Hepatocyte (in vitro differentiated cells): ENCODE data around the gene TM9SF2. TPM values are rescaled to one million over a fixed set of nuclear protein-coding genes. Genes with fewer than 3 reads are reported as not detected.

ENCODE experiments used
- DNase-seq: peaks from one replicate; pipeline ENCODE4 v3.0.0-alpha.2; 2016; ENCODE audit warnings: low spot score
- H2AFZ ChIP-seq: fragments of 200-600 bp; sonication (generic); 2 replicates; pipeline ENCODE4 v1.6.0; 2016; ENCODE audit warnings: antibody characterized with exemption, mild to moderate bottlenecking
- H3K27ac ChIP-seq: fragments of 200-600 bp; sonication (generic); 2 replicates; pipeline ENCODE4 v1.5.1; 2016; ENCODE audit warnings: mild to moderate bottlenecking
- H3K27me3 ChIP-seq: fragments of 200-600 bp; sonication (generic); 2 replicates; pipeline ENCODE4 v1.6.1; 2016
- H3K36me3 ChIP-seq: fragments of 200-600 bp; sonication (generic); replicated peaks from 2 replicates; pipeline ENCODE4 v1.5.1; 2016; ENCODE audit warnings: low read depth; ENCODE audit not compliant: insufficient read depth
- H3K4me1 ChIP-seq: fragments of 200-600 bp; sonication (generic); 2 replicates; pipeline ENCODE4 v1.5.1; 2016; ENCODE audit warnings: mild to moderate bottlenecking, moderate library complexity; ENCODE audit not compliant: insufficient read depth
- H3K4me2 ChIP-seq: fragments of 200-600 bp; sonication (generic); 2 replicates; pipeline ENCODE4 v1.6.0; 2016
- H3K4me3 ChIP-seq: fragments of 200-600 bp; sonication (generic); 2 replicates; pipeline ENCODE4 v1.5.1; 2016; ENCODE audit warnings: mild to moderate bottlenecking
- H3K79me2 ChIP-seq: fragments of 200-600 bp; sonication (generic); 2 replicates; pipeline ENCODE4 v1.6.0; 2017; ENCODE audit warnings: mild to moderate bottlenecking
- H3K9me2 ChIP-seq: fragments of 200-600 bp; sonication (generic); replicated peaks from 2 replicates; pipeline ENCODE4 v1.6.0; 2017; ENCODE audit warnings: mild to moderate bottlenecking; ENCODE audit not compliant: insufficient read depth
- H3K9me3 ChIP-seq: fragments of 200-600 bp; sonication (generic); 2 replicates; pipeline ENCODE4 v1.5.1; 2016; ENCODE audit warnings: low read depth, mild to moderate bottlenecking
- H4K20me1 ChIP-seq: fragments of 200-600 bp; sonication (generic); 2 replicates; pipeline ENCODE4 v1.6.0; 2016; ENCODE audit warnings: mild to moderate bottlenecking; ENCODE audit not compliant: insufficient read depth, poor library complexity, severe bottlenecking
- EZH2 ChIP-seq: fragments of 200-600 bp; sonication (generic); IDR thresholded peaks from 2 replicates; pipeline ENCODE4 v1.6.1; 2016; ENCODE audit warnings: antibody characterized with exemption, mild to moderate bottlenecking, borderline replicate concordance
- EZH2phosphoT487 ChIP-seq: fragments of 200-600 bp; sonication (generic); IDR thresholded peaks from one replicate; pipeline ENCODE4 v1.6.1; 2018; ENCODE audit warnings: antibody characterized with exemption, mild to moderate bottlenecking, low read depth, moderate library complexity; ENCODE audit not compliant: unreplicated experiment, severe bottlenecking
- WGBS: methylation state at CpG from one replicate; pipeline ENCODE4 v1.1.6; 2016; ENCODE audit warnings: low lambda C conversion rate; ENCODE audit errors: missing lambda C conversion rate; 5-methylcytosine and 5-hydroxymethylcytosine counted together
- polyA plus RNA-seq: library from polyadenylated mRNA; unstranded; fragments of >200 nt; fragmentation: Nextera tagmentation; extraction: Ambion mirVana; gene quantifications from 2 replicates; pipeline ENCODE4 v1.2.1, GENCODE V29; 2016
- total RNA-seq: library from RNA; depleted of rRNA; stranded (reverse); fragments of >200 nt; gene quantifications from 2 replicates; pipeline ENCODE4 v1.2.3, GENCODE V29; 2014
- TF ChIP-seq, protein P1 (sequence below): fragments of 200-600 bp; sonication (generic); IDR thresholded peaks from 2 replicates; pipeline ENCODE4 v1.5.1; 2016; ENCODE audit warnings: antibody characterized with exemption, mild to moderate bottlenecking; ENCODE audit not compliant: poor library complexity

TM9SF2 gene
- total and polyA plus RNA-seq, 2 experiments from 2014 or later, result 184 to 280 TPM

DNA sequence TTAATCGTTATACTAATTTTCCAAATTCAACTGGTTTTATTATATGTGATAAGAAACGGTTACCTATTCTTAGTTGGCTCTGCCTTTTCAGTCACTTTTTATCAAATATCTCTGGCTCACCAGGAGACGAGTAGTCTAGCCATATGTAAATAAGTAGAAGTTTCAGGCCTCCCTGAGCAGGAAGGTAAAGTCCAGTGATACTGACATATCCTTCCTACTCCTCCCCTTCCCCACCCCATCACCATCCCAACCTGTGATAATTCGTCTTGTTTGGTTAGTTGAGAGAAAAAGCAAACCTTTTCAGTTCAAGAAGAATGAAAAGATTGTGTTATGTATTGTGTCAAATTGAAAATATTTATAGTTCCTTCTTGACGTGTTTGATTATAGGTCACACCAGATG is 53.9 kb downstream of the TM9SF2 start:
- 64% methylated on average over 5 of the region's 5 CpGs for WGBS
- H3K4me3 ChIP-seq, result no peak overlapping the region
- H3K4me1 ChIP-seq, result peaks cover 8% of the 10 kb centered on the region
- H3K36me3 ChIP-seq, result peaks cover 4% of the 10 kb centered on the region
- no peaks in the 10 kb centered on the region for H3K27me3 ChIP-seq
- no peaks in the 10 kb centered on the region for H3K9me3 ChIP-seq
- peaks cover 2% of the 10 kb centered on the region for H3K79me2 ChIP-seq
- H2AFZ ChIP-seq, result no peak overlapping the region
- H3K27ac ChIP-seq, result peak overlapping the region; percentile 57
- H3K4me2 ChIP-seq, result no peak overlapping the region
- TF ChIP-seq EZH2 (no peak), EZH2phosphoT487 (no peak)
- TF ChIP-seq, protein P1, sequence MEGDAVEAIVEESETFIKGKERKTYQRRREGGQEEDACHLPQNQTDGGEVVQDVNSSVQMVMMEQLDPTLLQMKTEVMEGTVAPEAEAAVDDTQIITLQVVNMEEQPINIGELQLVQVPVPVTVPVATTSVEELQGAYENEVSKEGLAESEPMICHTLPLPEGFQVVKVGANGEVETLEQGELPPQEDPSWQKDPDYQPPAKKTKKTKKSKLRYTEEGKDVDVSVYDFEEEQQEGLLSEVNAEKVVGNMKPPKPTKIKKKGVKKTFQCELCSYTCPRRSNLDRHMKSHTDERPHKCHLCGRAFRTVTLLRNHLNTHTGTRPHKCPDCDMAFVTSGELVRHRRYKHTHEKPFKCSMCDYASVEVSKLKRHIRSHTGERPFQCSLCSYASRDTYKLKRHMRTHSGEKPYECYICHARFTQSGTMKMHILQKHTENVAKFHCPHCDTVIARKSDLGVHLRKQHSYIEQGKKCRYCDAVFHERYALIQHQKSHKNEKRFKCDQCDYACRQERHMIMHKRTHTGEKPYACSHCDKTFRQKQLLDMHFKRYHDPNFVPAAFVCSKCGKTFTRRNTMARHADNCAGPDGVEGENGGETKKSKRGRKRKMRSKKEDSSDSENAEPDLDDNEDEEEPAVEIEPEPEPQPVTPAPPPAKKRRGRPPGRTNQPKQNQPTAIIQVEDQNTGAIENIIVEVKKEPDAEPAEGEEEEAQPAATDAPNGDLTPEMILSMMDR, result no peak
- H4K20me1 ChIP-seq, result no peaks in the 10 kb centered on the region
- peak; percentile 39 for DNase-seq
- no peaks in the 10 kb centered on the region for H3K9me2 ChIP-seq

DNA sequence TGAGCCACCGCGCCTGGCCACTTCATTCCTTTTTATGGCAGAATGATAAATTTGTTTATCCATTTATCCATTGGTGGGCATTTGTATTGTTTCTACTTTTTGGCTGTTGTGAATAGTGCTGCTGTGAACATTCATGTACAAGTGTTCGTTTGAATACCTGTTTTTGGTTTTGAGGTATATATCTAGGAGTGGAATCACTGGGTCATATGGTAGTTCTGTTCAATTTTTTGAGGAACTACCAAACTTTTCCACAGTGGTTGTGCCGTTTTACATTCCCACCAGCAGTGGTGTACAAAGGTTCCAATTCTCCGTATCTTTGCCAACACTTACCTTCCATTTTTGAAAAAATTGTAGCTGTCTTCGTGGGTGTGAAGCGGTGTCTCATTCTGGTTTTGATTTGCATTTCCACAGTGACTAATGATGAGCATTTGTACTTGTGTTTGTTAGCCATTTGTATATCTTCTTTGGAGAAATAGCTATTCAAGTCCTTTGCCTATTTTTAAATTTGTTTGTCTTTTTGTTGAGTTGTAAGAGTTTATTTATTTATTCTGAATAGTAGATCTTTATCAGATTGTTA is 55.7 kb downstream of the TM9SF2 start:
- H3K4me1 ChIP-seq, result peaks cover 8% of the 10 kb centered on the region
- H3K9me2 ChIP-seq, result no peaks in the 10 kb centered on the region
- H3K4me2 ChIP-seq, result no peak overlapping the region
- H3K79me2 ChIP-seq, result peaks cover 2% of the 10 kb centered on the region
- TF ChIP-seq EZH2phosphoT487 (no peak), EZH2 (no peak)
- TF ChIP-seq, protein P1, result no peak
- H2AFZ ChIP-seq, result no peak overlapping the region
- H3K9me3 ChIP-seq, result no peaks in the 10 kb centered on the region
- H3K27me3 ChIP-seq, result no peaks in the 10 kb centered on the region
- no peak overlapping the region for H3K4me3 ChIP-seq
- DNase-seq, result no peak
- 98% methylated on average over 7 of the region's 7 CpGs for WGBS
- H3K27ac ChIP-seq, result no peak overlapping the region
- no peaks in the 10 kb centered on the region for H4K20me1 ChIP-seq
- peaks cover 4% of the 10 kb centered on the region for H3K36me3 ChIP-seq

DNA sequence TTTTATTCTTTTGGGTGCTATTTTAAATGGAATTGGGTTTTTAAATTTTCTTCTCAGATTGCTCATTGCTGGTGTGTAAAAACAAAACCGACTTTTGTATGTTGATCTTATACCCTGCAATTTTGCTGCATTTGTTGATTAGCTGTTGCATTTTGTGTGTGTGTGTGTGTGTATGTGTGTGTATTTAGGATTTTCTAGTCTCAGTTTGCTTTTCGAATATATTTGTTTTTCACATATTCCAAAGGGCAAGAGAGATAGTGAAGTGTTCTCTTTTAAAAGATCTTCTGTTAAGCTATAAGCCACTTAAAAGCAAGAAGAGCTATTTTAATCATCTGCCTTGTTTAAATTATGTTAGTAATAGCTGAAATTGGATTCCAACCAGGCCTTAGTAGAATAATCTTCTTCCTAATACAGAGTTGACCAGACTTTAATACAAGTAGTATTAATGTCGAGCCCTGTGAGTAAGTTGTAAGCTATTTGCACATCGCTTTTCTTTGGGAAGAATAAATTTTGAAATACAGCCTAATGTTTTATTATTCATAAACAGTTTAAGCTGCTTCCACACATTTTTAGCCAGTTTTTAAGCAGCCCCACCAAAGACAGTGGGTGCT is 57.4 kb downstream of the TM9SF2 start:
- DNase-seq, result no peak
- no peaks in the 10 kb centered on the region for H4K20me1 ChIP-seq
- peaks cover 8% of the 10 kb centered on the region for H3K4me1 ChIP-seq
- H2AFZ ChIP-seq, result no peak overlapping the region
- no peaks in the 10 kb centered on the region for H3K27me3 ChIP-seq
- H3K4me2 ChIP-seq, result peak overlapping the region; percentile 23
- H3K9me3 ChIP-seq, result no peaks in the 10 kb centered on the region
- H3K79me2 ChIP-seq, result peaks cover 2% of the 10 kb centered on the region
- H3K4me3 ChIP-seq, result no peak overlapping the region
- peaks cover 4% of the 10 kb centered on the region for H3K36me3 ChIP-seq
- no peaks in the 10 kb centered on the region for H3K9me2 ChIP-seq
- peak overlapping the region; percentile 41 for H3K27ac ChIP-seq
- whole genome bisulfite sequencing, result 65% methylated on average over 4 of the region's 4 CpGs
- TF ChIP-seq EZH2phosphoT487 (no peak), EZH2 (no peak)
- TF ChIP-seq, protein P1, result no peak
